GM12864 (cell line): ENCODE data around the gene KNTC1.
A peak's percentile ranks its signal among the peaks of the same experiment; 100 is the strongest.
"Not testable (repeated sequence)": the region's sequence is repeated elsewhere in the genome, so short reads cannot be mapped to it uniquely, and the experiment has no call there.

Experiments used
- DNase-seq: peaks from one replicate; pipeline ENCODE4 v3.0.0-alpha.2; 2011; ENCODE audit warnings: low read depth
- H3K4me3 ChIP-seq: 2 replicates; pipeline ENCODE4 v1.5.1; 2011; ENCODE audit warnings: mild to moderate bottlenecking, low read depth, low read length, control low read depth
- CTCF ChIP-seq: IDR thresholded peaks from 2 replicates; pipeline ENCODE4 v1.5.1; 2011; ENCODE audit warnings: low read depth, mild to moderate bottlenecking, moderate library complexity, low read length, control low read depth, inconsistent platforms; ENCODE audit errors: missing control alignments

Gene KNTC1

GRCh38 chr12:122615780-122616179 lies 88.7 kb downstream of the KNTC1 start:
- H3K4me3 ChIP-seq = no peak overlapping the region
- TF ChIP-seq CTCF = no peak
- no peak for DNase-seq

GRCh38 chr12:122635471-122635870 lies 108.4 kb downstream of the KNTC1 start:
- no peak for TF ChIP-seq CTCF
- no peak overlapping the region for H3K4me3 ChIP-seq
- DNase-seq = no peak

GRCh38 chr12:122643207-122643805 lies 116.3 kb downstream of the KNTC1 start:
- DNase-seq = no peak
- no peak overlapping the region for H3K4me3 ChIP-seq
- no peak for TF ChIP-seq CTCF

GRCh38 chr12:122646517-122647217 lies 119.6 kb downstream of the KNTC1 start:
- TF ChIP-seq CTCF = no peak
- peak overlapping the region; percentile 7; the same call in 1 of the 2 replicates for H3K4me3 ChIP-seq
- DNase-seq = peak; percentile 65

GRCh38 chr12:122651520-122652224 lies 124.6 kb downstream of the KNTC1 start:
- no peak for TF ChIP-seq CTCF
- no peak for DNase-seq
- no peak overlapping the region for H3K4me3 ChIP-seq

- not testable (repeated sequence) for H3K4me3 ChIP-seq, DNase-seq
Measured at GRCh38 chr12:122653291-122653690, 126.2 kb downstream of the KNTC1 start.

- no peak for TF ChIP-seq CTCF
- no peak overlapping the region for H3K4me3 ChIP-seq
- no peak for DNase-seq
Measured at GRCh38 chr12:122656298-122656697, 129.2 kb downstream of the KNTC1 start.
